ENCODE results near the gene FADS2.

- TF ChIP-seq EZH2 (IDR thresholded peaks at IDR 0.05; ENCODE audit: insufficient read depth, poor library complexity, severe bottlenecking) (no peak), EZH2phosphoT487 (IDR thresholded peaks at IDR 0.05; ENCODE audit: insufficient read depth, low read depth) (no peak)
Observed at GRCh38 chr11:61799665-61800284, 28.3 kb upstream of the FADS2 start.

All from GM23248 (cell line).